Hepatocyte (in vitro differentiated cells): ENCODE results near the gene TIMM44.

Experiments
- CTCF ChIP-seq: fragments of 200-600 bp; sonication (generic); IDR thresholded peaks from 2 replicates; pipeline ENCODE4 v1.5.1; 2016; ENCODE audit warnings: antibody characterized with exemption, mild to moderate bottlenecking; ENCODE audit not compliant: poor library complexity
- EZH2phosphoT487 ChIP-seq: fragments of 200-600 bp; sonication (generic); IDR thresholded peaks from one replicate; pipeline ENCODE4 v1.6.1; 2018; ENCODE audit warnings: antibody characterized with exemption, mild to moderate bottlenecking, low read depth, moderate library complexity; ENCODE audit not compliant: unreplicated experiment, severe bottlenecking

DNA sequence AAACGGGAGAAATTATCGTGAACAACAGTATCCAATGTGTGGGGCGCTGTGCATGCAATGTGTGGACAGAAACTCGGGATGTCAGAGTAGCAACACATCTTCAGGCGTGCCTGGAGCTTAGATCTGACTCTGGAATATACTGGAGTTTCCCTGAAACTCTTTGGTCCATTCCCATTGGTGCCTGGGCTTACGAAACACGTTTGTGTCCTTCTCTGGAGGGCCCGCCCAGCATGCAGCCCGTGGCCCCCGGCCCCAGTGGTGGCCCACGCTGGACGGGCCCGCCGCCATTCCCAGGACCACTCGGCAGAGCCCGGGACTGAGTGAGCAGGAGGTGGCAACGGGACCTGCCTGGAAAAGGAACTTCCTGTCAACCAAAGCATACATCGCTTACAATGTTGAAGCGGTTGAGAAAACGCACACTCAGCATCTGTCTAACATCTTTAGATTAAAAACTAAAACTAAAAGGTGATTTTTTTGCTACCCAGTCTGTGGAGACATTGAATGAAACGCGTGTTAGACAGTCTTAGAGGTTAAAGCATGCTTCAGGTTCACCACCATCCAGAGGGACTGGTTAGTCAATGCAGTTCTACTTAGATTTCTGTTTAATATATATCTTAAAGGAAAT is 19.3 kb upstream of the TIMM44 start:
- no peak for TF ChIP-seq CTCF
- TF ChIP-seq EZH2phosphoT487, result no peak
